Adrenal gland (tissue), 12 donors: Measurements from ENCODE around the gene ALDH1L1. TPM values are rescaled to one million over a fixed set of nuclear protein-coding genes. Genes with fewer than 3 reads are reported as not detected.

Source experiments
- DNase-seq, 7 donors: peaks; one replicate each; pipeline ENCODE4 v3.0.0-alpha.2; 2019 to 2020
- H3K27ac ChIP-seq, 5 donors: fragments of 200-600 bp; sonication (generic) in 4 of 5; 1 replicate in 3 of 5; 2 replicates in 2 of 5; pipeline versions ENCODE4 v1.5.1 to v1.8.0; 2016 to 2020; ENCODE audit warnings: mild to moderate bottlenecking in 1 of 5
- H3K27me3 ChIP-seq: fragments of 200-600 bp; 2 replicates; pipeline ENCODE4 v1.8.0; 2021
- H3K36me3 ChIP-seq, 2 donors: fragments of 200-600 bp; replicated peaks in 1 of 2; 1 replicate in 1 of 2; 2 replicates in 1 of 2; pipeline versions ENCODE4 v1.5.1 to v1.8.0; 2018 to 2022
- H3K4me1 ChIP-seq, 2 donors: fragments of 200-600 bp; replicated peaks in 1 of 2; 1 replicate in 1 of 2; 2 replicates in 1 of 2; pipeline versions ENCODE4 v1.5.1 to v1.8.0; 2018 to 2021
- H3K4me3 ChIP-seq, 4 donors: fragments of 200-600 bp; sonication (generic) in 3 of 4; one replicate each; pipeline ENCODE4 v1.5.1; 2016 to 2018
- H3K9me3 ChIP-seq, 3 donors: fragments of 200-600 bp; sonication (generic) in 1 of 3; replicated peaks in 1 of 3; 1 replicate in 2 of 3; 2 replicates in 1 of 3; pipeline versions ENCODE4 v1.5.1 to v1.8.0; 2016 to 2021
- POLR2A ChIP-seq, 2 donors: fragments of 450-650 bp; IDR thresholded peaks; one replicate each; pipeline ENCODE4 v1.6.1; 2017; ENCODE audit warnings: antibody characterized with exemption in 2 of 2, mild to moderate bottlenecking in 2 of 2, moderate library complexity in 1 of 2
- WGBS, 4 donors: extraction: QIAGEN DNeasy Blood & Tissue Kit in 2 of 4; methylation state at CpG; one replicate each; pipeline versions ENCODE4 v1.1.5 to v1.1.7; 2013 to 2017; 5-methylcytosine and 5-hydroxymethylcytosine counted together
- intact Hi-C, 2 donors: fragments of 100-400 bp; cut with DNase I; formaldehyde crosslinking; loops; one replicate each; pipeline versions ENCODE4 v1.14.1 to v1.15.0; 2022 to 2023
- polyA plus RNA-seq, 3 donors: library from polyadenylated mRNA; stranded (reverse); fragments of 200-250 nt in 2 of 3; fragments of 350-450 nt in 1 of 3; fragmentation: Illumina TruSeq in 1 of 3; extraction: RNeasy Lipid Tissue Mini Kit (QIAGEN cat#74804) in 1 of 3; gene quantifications; one replicate each; pipeline ENCODE4 v1.2.3, GENCODE V29; 2013 to 2014
- total RNA-seq, 9 donors: library from RNA; depleted of rRNA in 4 of 9; stranded (reverse); fragments of >200 nt in 4 of 9; fragments of 120-200 nt in 1 of 9; fragmentation: NEBNext Ultra II Directional in 1 of 9; extraction: Animal tissue kit (Norgen Biotek cat#: 25700) in 1 of 9; gene quantifications; one replicate each; pipeline versions ENCODE4 v1.1.0 to v1.2.4, GENCODE V29; 2013 to 2023
- TF ChIP-seq, protein P1 (sequence below), 6 experiments: fragments of 450-650 bp in 4 of 6; fragments of 200-600 bp in 2 of 6; sonication (generic) in 1 of 6; IDR thresholded peaks; 1 replicate in 5 of 6; 2 replicates in 1 of 6; pipeline versions ENCODE4 v1.5.1 to v1.8.0; 2016 to 2021; ENCODE audit warnings: antibody characterized with exemption in 6 of 6, mild to moderate bottlenecking in 2 of 6, moderate library complexity in 1 of 6
- donor health status: healthy with polysubstance abuse.
- donor health status: Bipolar disorder and iron deficiency.
- donor health status: DM: yes; HTN: yes; CAD: no.
- donor health status: DM: no; HTN: no; CAD: no.
- donor health status: DM: no; HTN: no; CAD: no.
- donor health status: DM: yes; HTN: yes; CAD: no.

Gene ALDH1L1
- total and polyA plus RNA-seq, 12 donors, result 0.44 to 136 (median 72.3) TPM

- no peaks in the 10 kb centered on the region for H3K36me3 ChIP-seq
- H3K4me3 ChIP-seq, result no peak overlapping the region
- WGBS, 4 donors, result 76 to 96% (median 88%) methylated on average over 6 to 8 of the region's 8 CpGs; no CpG with 5 or more reads in 1 of the 4 donors
Observed at GRCh38 chr3:126102011-126102410, 78.4 kb downstream of the ALDH1L1 start.

GRCh38 chr3:126101521-126101982 is 78.8 kb downstream of the ALDH1L1 start:
- Histone ChIP-seq H3K9me3 (no peaks in the 10 kb centered on the region), H3K4me3 (no peak overlapping the region), H3K27me3 (no peaks in the 10 kb centered on the region), H3K36me3 (no peaks in the 10 kb centered on the region), H3K27ac (peak overlapping the region in 1 of 5 donors; percentile 74), H3K4me1 (peaks cover 4 to 14% of the 10 kb centered on the region in 2 donors)
- intact Hi-C loops, result no loop called here
- 83 to 92% (median 84%) methylated on average over 8 to 10 of the region's 10 CpGs for WGBS, 4 donors
- DNase-seq, result peak in 1 of 7 donors; percentile 46
- no peak for TF ChIP-seq POLR2A (IDR thresholded peaks at IDR 0.05)
- TF ChIP-seq, protein P1, sequence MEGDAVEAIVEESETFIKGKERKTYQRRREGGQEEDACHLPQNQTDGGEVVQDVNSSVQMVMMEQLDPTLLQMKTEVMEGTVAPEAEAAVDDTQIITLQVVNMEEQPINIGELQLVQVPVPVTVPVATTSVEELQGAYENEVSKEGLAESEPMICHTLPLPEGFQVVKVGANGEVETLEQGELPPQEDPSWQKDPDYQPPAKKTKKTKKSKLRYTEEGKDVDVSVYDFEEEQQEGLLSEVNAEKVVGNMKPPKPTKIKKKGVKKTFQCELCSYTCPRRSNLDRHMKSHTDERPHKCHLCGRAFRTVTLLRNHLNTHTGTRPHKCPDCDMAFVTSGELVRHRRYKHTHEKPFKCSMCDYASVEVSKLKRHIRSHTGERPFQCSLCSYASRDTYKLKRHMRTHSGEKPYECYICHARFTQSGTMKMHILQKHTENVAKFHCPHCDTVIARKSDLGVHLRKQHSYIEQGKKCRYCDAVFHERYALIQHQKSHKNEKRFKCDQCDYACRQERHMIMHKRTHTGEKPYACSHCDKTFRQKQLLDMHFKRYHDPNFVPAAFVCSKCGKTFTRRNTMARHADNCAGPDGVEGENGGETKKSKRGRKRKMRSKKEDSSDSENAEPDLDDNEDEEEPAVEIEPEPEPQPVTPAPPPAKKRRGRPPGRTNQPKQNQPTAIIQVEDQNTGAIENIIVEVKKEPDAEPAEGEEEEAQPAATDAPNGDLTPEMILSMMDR (IDR thresholded peaks at IDR 0.05), result no peak

More at GRCh38 chr3:126102011-126102410, 78.4 kb downstream of the ALDH1L1 start:
- H3K27ac ChIP-seq, result no peak overlapping the region
- DNase-seq, result peak in 1 of 7 donors; percentile 51
- TF ChIP-seq, protein P1 (IDR thresholded peaks at IDR 0.05), result no peak
- no peak for TF ChIP-seq POLR2A (IDR thresholded peaks at IDR 0.05)
- peaks cover 4 to 14% of the 10 kb centered on the region in 2 donors for H3K4me1 ChIP-seq
- intact Hi-C loops, result no loop called here
- H3K9me3 ChIP-seq, result no peaks in the 10 kb centered on the region
- H3K27me3 ChIP-seq, result no peaks in the 10 kb centered on the region

GRCh38 chr3:126100634-126101301 is 79.6 kb downstream of the ALDH1L1 start:
- Histone ChIP-seq H3K27me3 (no peaks in the 10 kb centered on the region), H3K36me3 (no peaks in the 10 kb centered on the region), H3K27ac (peak overlapping the region in 3 of 5 donors; percentile 24 to 74 (median 52)), H3K4me3 (no peak overlapping the region), H3K9me3 (no peaks in the 10 kb centered on the region), H3K4me1 (peaks cover 4 to 14% of the 10 kb centered on the region in 2 donors)
- intact Hi-C loops, result no loop called here
- peak in 1 of 2 donors; percentile 50 for TF ChIP-seq POLR2A (IDR thresholded peaks at IDR 0.05)
- TF ChIP-seq, protein P1 (IDR thresholded peaks at IDR 0.05), result no peak
- 43 to 70% (median 56%) methylated on average over 17 to 18 of the region's 18 CpGs for WGBS, 4 donors
- peak; percentile 64 to 83 (median 79) for DNase-seq

- H3K4me1 ChIP-seq, result peaks cover 4 to 14% of the 10 kb centered on the region in 2 donors
- intact Hi-C loops, result no loop called here
- peak overlapping the region in 1 of 5 donors; percentile 74 for H3K27ac ChIP-seq
- H3K36me3 ChIP-seq, result no peaks in the 10 kb centered on the region
- no peak overlapping the region for H3K4me3 ChIP-seq
- DNase-seq, result no peak
- H3K27me3 ChIP-seq, result no peaks in the 10 kb centered on the region
- 58 to 73% (median 67%) methylated on average over 4 of the region's 4 CpGs for WGBS, 4 donors
- no peaks in the 10 kb centered on the region for H3K9me3 ChIP-seq
- TF ChIP-seq POLR2A (IDR thresholded peaks at IDR 0.05), result no peak
- TF ChIP-seq, protein P1 (IDR thresholded peaks at IDR 0.05), result no peak
Observed at GRCh38 chr3:126100269-126100633, 80.1 kb downstream of the ALDH1L1 start.
